ENCODE measurements around the gene TFDP1.

TFDP1 gene

GRCh38 chr13:113636266-113636963, 51.9 kb downstream of the TFDP1 start:
- Histone ChIP-seq H3K9ac (ENCODE audit: low read length) (no peak overlapping the region), H3K4me1 (ENCODE audit: control insufficient read depth, insufficient read depth, low read length) (no peaks in the 10 kb centered on the region), H3K27ac (ENCODE audit: low read depth, low read length) (no peak overlapping the region), H3K27me3 (ENCODE audit: control insufficient read depth, insufficient read depth, low read length) (no peaks in the 10 kb centered on the region), H3K4me3 (ENCODE audit: low read depth, low read length) (no peak overlapping the region), H3K9me3 (ENCODE audit: control insufficient read depth, insufficient read depth, low read depth, low read length) (peaks cover 5% of the 10 kb centered on the region), H3K36me3 (ENCODE audit: control insufficient read depth, insufficient read depth, low read length) (peaks cover 95% of the 10 kb centered on the region)

- H3K9ac ChIP-seq (ENCODE audit: low read length), result no peak overlapping the region
- no peak overlapping the region for H3K4me3 ChIP-seq (ENCODE audit: low read depth, low read length)
- H3K9me3 ChIP-seq (ENCODE audit: control insufficient read depth, insufficient read depth, low read depth, low read length), result peaks cover 15% of the 10 kb centered on the region
- no peaks in the 10 kb centered on the region for H3K4me1 ChIP-seq (ENCODE audit: control insufficient read depth, insufficient read depth, low read length)
- H3K27me3 ChIP-seq (ENCODE audit: control insufficient read depth, insufficient read depth, low read length), result no peaks in the 10 kb centered on the region
- peaks cover 95% of the 10 kb centered on the region for H3K36me3 ChIP-seq (ENCODE audit: control insufficient read depth, insufficient read depth, low read length)
- no peak overlapping the region for H3K27ac ChIP-seq (ENCODE audit: low read depth, low read length)
Observed at GRCh38 chr13:113637262-113638160, 53.0 kb downstream of the TFDP1 start.

- Histone ChIP-seq H3K27me3 (ENCODE audit: control insufficient read depth, insufficient read depth, low read length) (no peaks in the 10 kb centered on the region), H3K9ac (ENCODE audit: low read length) (no peak overlapping the region), H3K4me1 (ENCODE audit: control insufficient read depth, insufficient read depth, low read length) (no peaks in the 10 kb centered on the region), H3K4me3 (ENCODE audit: low read depth, low read length) (no peak overlapping the region), H3K36me3 (ENCODE audit: control insufficient read depth, insufficient read depth, low read length) (peaks cover 93% of the 10 kb centered on the region), H3K27ac (ENCODE audit: low read depth, low read length) (no peak overlapping the region), H3K9me3 (ENCODE audit: control insufficient read depth, insufficient read depth, low read depth, low read length) (peaks cover 21% of the 10 kb centered on the region)
Observed at GRCh38 chr13:113638173-113638746, 53.7 kb downstream of the TFDP1 start.

- Histone ChIP-seq H3K9me3 (ENCODE audit: control insufficient read depth, insufficient read depth, low read depth, low read length) (peaks cover 25% of the 10 kb centered on the region), H3K36me3 (ENCODE audit: control insufficient read depth, insufficient read depth, low read length) (peaks cover 87% of the 10 kb centered on the region), H3K27ac (ENCODE audit: low read depth, low read length) (no peak overlapping the region), H3K4me3 (ENCODE audit: low read depth, low read length) (no peak overlapping the region), H3K9ac (ENCODE audit: low read length) (no peak overlapping the region), H3K27me3 (ENCODE audit: control insufficient read depth, insufficient read depth, low read length) (no peaks in the 10 kb centered on the region), H3K4me1 (ENCODE audit: control insufficient read depth, insufficient read depth, low read length) (no peaks in the 10 kb centered on the region)
Observed at GRCh38 chr13:113638806-113639205, 54.3 kb downstream of the TFDP1 start.

GRCh38 chr13:113639616-113640262, 55.2 kb downstream of the TFDP1 start:
- Histone ChIP-seq H3K27ac (ENCODE audit: low read depth, low read length) (no peak overlapping the region), H3K4me1 (ENCODE audit: control insufficient read depth, insufficient read depth, low read length) (no peaks in the 10 kb centered on the region), H3K27me3 (ENCODE audit: control insufficient read depth, insufficient read depth, low read length) (no peaks in the 10 kb centered on the region), H3K36me3 (ENCODE audit: control insufficient read depth, insufficient read depth, low read length) (peaks cover 78% of the 10 kb centered on the region), H3K9me3 (ENCODE audit: control insufficient read depth, insufficient read depth, low read depth, low read length) (peaks cover 31% of the 10 kb centered on the region), H3K9ac (ENCODE audit: low read length) (no peak overlapping the region), H3K4me3 (ENCODE audit: low read depth, low read length) (no peak overlapping the region)

GRCh38 chr13:113641426-113641825, 56.9 kb downstream of the TFDP1 start:
- Histone ChIP-seq H3K9me3 (ENCODE audit: control insufficient read depth, insufficient read depth, low read depth, low read length) (peaks cover 45% of the 10 kb centered on the region), H3K27me3 (ENCODE audit: control insufficient read depth, insufficient read depth, low read length) (no peaks in the 10 kb centered on the region), H3K36me3 (ENCODE audit: control insufficient read depth, insufficient read depth, low read length) (peaks cover 61% of the 10 kb centered on the region), H3K27ac (ENCODE audit: low read depth, low read length) (no peak overlapping the region), H3K9ac (ENCODE audit: low read length) (no peak overlapping the region), H3K4me1 (ENCODE audit: control insufficient read depth, insufficient read depth, low read length) (no peaks in the 10 kb centered on the region), H3K4me3 (ENCODE audit: low read depth, low read length) (no peak overlapping the region)

- Histone ChIP-seq H3K4me3 (ENCODE audit: low read depth, low read length) (no peak overlapping the region), H3K9me3 (ENCODE audit: control insufficient read depth, insufficient read depth, low read depth, low read length) (peaks cover 48% of the 10 kb centered on the region), H3K27ac (ENCODE audit: low read depth, low read length) (no peak overlapping the region), H3K9ac (ENCODE audit: low read length) (no peak overlapping the region), H3K36me3 (ENCODE audit: control insufficient read depth, insufficient read depth, low read length) (peaks cover 50% of the 10 kb centered on the region), H3K4me1 (ENCODE audit: control insufficient read depth, insufficient read depth, low read length) (no peaks in the 10 kb centered on the region), H3K27me3 (ENCODE audit: control insufficient read depth, insufficient read depth, low read length) (no peaks in the 10 kb centered on the region)
Observed at GRCh38 chr13:113642563-113642962, 58.0 kb downstream of the TFDP1 start.

GRCh38 chr13:113643593-113643992, 59.0 kb downstream of the TFDP1 start:
- Histone ChIP-seq H3K4me1 (ENCODE audit: control insufficient read depth, insufficient read depth, low read length) (no peaks in the 10 kb centered on the region), H3K9me3 (ENCODE audit: control insufficient read depth, insufficient read depth, low read depth, low read length) (peaks cover 48% of the 10 kb centered on the region), H3K27ac (ENCODE audit: low read depth, low read length) (no peak overlapping the region), H3K36me3 (ENCODE audit: control insufficient read depth, insufficient read depth, low read length) (peaks cover 39% of the 10 kb centered on the region), H3K4me3 (ENCODE audit: low read depth, low read length) (no peak overlapping the region), H3K27me3 (ENCODE audit: control insufficient read depth, insufficient read depth, low read length) (no peaks in the 10 kb centered on the region), H3K9ac (ENCODE audit: low read length) (no peak overlapping the region)

GRCh38 chr13:113644800-113645199, 60.2 kb downstream of the TFDP1 start:
- H3K4me3 ChIP-seq (ENCODE audit: low read depth, low read length), result no peak overlapping the region
- H3K27me3 ChIP-seq (ENCODE audit: control insufficient read depth, insufficient read depth, low read length), result no peaks in the 10 kb centered on the region
- H3K36me3 ChIP-seq (ENCODE audit: control insufficient read depth, insufficient read depth, low read length), result peaks cover 28% of the 10 kb centered on the region
- no peak overlapping the region for H3K27ac ChIP-seq (ENCODE audit: low read depth, low read length)
- peaks cover 47% of the 10 kb centered on the region for H3K9me3 ChIP-seq (ENCODE audit: control insufficient read depth, insufficient read depth, low read depth, low read length)
- H3K9ac ChIP-seq (ENCODE audit: low read length), result no peak overlapping the region
- no peaks in the 10 kb centered on the region for H3K4me1 ChIP-seq (ENCODE audit: control insufficient read depth, insufficient read depth, low read length)

GRCh38 chr13:113645329-113645728, 60.8 kb downstream of the TFDP1 start:
- Histone ChIP-seq H3K27ac (ENCODE audit: low read depth, low read length) (no peak overlapping the region), H3K4me1 (ENCODE audit: control insufficient read depth, insufficient read depth, low read length) (no peaks in the 10 kb centered on the region), H3K4me3 (ENCODE audit: low read depth, low read length) (no peak overlapping the region), H3K36me3 (ENCODE audit: control insufficient read depth, insufficient read depth, low read length) (peaks cover 23% of the 10 kb centered on the region), H3K9ac (ENCODE audit: low read length) (no peak overlapping the region), H3K27me3 (ENCODE audit: control insufficient read depth, insufficient read depth, low read length) (no peaks in the 10 kb centered on the region), H3K9me3 (ENCODE audit: control insufficient read depth, insufficient read depth, low read depth, low read length) (peaks cover 44% of the 10 kb centered on the region)

Measured in HUES6 (cell line).